ENCODE results near the gene MX1.

GRCh38 chr21:41429925-41430491, 4.0 kb downstream of the MX1 start:
- TF ChIP-seq, protein P1, sequence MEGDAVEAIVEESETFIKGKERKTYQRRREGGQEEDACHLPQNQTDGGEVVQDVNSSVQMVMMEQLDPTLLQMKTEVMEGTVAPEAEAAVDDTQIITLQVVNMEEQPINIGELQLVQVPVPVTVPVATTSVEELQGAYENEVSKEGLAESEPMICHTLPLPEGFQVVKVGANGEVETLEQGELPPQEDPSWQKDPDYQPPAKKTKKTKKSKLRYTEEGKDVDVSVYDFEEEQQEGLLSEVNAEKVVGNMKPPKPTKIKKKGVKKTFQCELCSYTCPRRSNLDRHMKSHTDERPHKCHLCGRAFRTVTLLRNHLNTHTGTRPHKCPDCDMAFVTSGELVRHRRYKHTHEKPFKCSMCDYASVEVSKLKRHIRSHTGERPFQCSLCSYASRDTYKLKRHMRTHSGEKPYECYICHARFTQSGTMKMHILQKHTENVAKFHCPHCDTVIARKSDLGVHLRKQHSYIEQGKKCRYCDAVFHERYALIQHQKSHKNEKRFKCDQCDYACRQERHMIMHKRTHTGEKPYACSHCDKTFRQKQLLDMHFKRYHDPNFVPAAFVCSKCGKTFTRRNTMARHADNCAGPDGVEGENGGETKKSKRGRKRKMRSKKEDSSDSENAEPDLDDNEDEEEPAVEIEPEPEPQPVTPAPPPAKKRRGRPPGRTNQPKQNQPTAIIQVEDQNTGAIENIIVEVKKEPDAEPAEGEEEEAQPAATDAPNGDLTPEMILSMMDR (IDR thresholded peaks at IDR 0.05): no peak
- no peak for TF ChIP-seq POLR2A (IDR thresholded peaks at IDR 0.05)

Measured in body of pancreas (tissue), 4 donors.